Liver (tissue), 9 donors: ENCODE measurements around the gene ARHGAP28. TPM values are rescaled to one million over a fixed set of nuclear protein-coding genes. Genes with fewer than 3 reads are reported as not detected.

Experiments used
- DNase-seq: peaks from one replicate; pipeline ENCODE4 v3.0.0-alpha.2; 2017; ENCODE audit warnings: low spot score
- H3K27ac ChIP-seq, 2 donors: one replicate each; pipeline ENCODE4 v1.7.0; 2013; ENCODE audit warnings: inconsistent platforms in 2 of 2, low read length in 2 of 2, control low read depth in 1 of 2, low read depth in 1 of 2, mild to moderate bottlenecking in 1 of 2
- H3K27me3 ChIP-seq, 4 donors: one replicate each; pipeline versions ENCODE4 v1.6.1 to v1.7.0; 2013; ENCODE audit warnings: low read length in 3 of 4, inconsistent platforms in 1 of 4, mild to moderate bottlenecking in 1 of 4, moderate library complexity in 1 of 4; ENCODE audit not compliant: control insufficient read depth in 4 of 4, insufficient read depth in 4 of 4
- H3K36me3 ChIP-seq, 4 donors: one replicate each; pipeline versions ENCODE4 v1.6.1 to v1.7.0; 2013; ENCODE audit warnings: low read length in 3 of 4, mild to moderate bottlenecking in 3 of 4, low read depth in 1 of 4, moderate library complexity in 1 of 4; ENCODE audit not compliant: control insufficient read depth in 4 of 4, insufficient read depth in 3 of 4
- H3K4me1 ChIP-seq, 4 donors: one replicate each; pipeline versions ENCODE4 v1.6.1 to v1.7.0; 2013; ENCODE audit warnings: low read length in 3 of 4, mild to moderate bottlenecking in 3 of 4, moderate library complexity in 1 of 4; ENCODE audit not compliant: control insufficient read depth in 4 of 4, insufficient read depth in 4 of 4
- H3K4me3 ChIP-seq, 3 donors: one replicate each; pipeline versions ENCODE4 v1.6.1 to v1.7.0; 2013; ENCODE audit warnings: low read length in 3 of 3, control low read depth in 1 of 3, low read depth in 1 of 3, mild to moderate bottlenecking in 1 of 3
- H3K9ac ChIP-seq, 2 donors: one replicate each; pipeline ENCODE4 v1.7.0; 2013; ENCODE audit warnings: low read length in 2 of 2, mild to moderate bottlenecking in 2 of 2, moderate library complexity in 2 of 2, control low read depth in 1 of 2, low read depth in 1 of 2
- H3K9me3 ChIP-seq, 4 donors: one replicate each; pipeline versions ENCODE4 v1.6.1 to v1.7.0; 2013; ENCODE audit warnings: low read length in 3 of 4; ENCODE audit not compliant: control insufficient read depth in 4 of 4
- EGR1 ChIP-seq, 2 donors: IDR thresholded peaks; 2 replicates each; pipeline ENCODE4 v1.6.1; 2016 to 2018; ENCODE audit warnings: antibody characterized with exemption in 2 of 2, low read depth in 2 of 2
- FOXA1 ChIP-seq: IDR thresholded peaks from 2 replicates; pipeline ENCODE4 v1.6.1; 2016; ENCODE audit warnings: antibody characterized with exemption
- FOXA2 ChIP-seq: IDR thresholded peaks from 2 replicates; pipeline ENCODE4 v1.6.1; 2016; ENCODE audit warnings: antibody characterized with exemption
- GABPA ChIP-seq, 2 donors: IDR thresholded peaks in 1 of 2; conservative IDR thresholded peaks in 1 of 2; 2 replicates each; pipeline ENCODE4 v1.6.1; 2016; ENCODE audit warnings: antibody characterized with exemption in 2 of 2, mild to moderate bottlenecking in 1 of 2, moderate library complexity in 1 of 2
- HNF4A ChIP-seq, 2 donors: conservative IDR thresholded peaks; 2 replicates each; pipeline ENCODE4 v1.6.1; 2016; ENCODE audit warnings: antibody characterized with exemption in 2 of 2, mild to moderate bottlenecking in 2 of 2
- HNF4G ChIP-seq: IDR thresholded peaks from 2 replicates; pipeline ENCODE4 v1.6.1; 2016; ENCODE audit warnings: antibody characterized with exemption
- JUND ChIP-seq, 2 donors: IDR thresholded peaks; 2 replicates each; pipeline ENCODE4 v1.6.1; 2016; ENCODE audit warnings: antibody characterized with exemption in 2 of 2
- NR2F2 ChIP-seq: IDR thresholded peaks from 2 replicates; pipeline ENCODE4 v1.6.1; 2016; ENCODE audit warnings: antibody characterized with exemption
- RAD21 ChIP-seq, 2 donors: IDR thresholded peaks; 2 replicates each; pipeline ENCODE4 v1.6.1; 2016; ENCODE audit warnings: antibody characterized with exemption in 2 of 2, mild to moderate bottlenecking in 2 of 2
- RXRA ChIP-seq, 2 donors: IDR thresholded peaks; 2 replicates each; pipeline ENCODE4 v1.6.1; 2017 to 2018; ENCODE audit warnings: antibody characterized with exemption in 2 of 2, mild to moderate bottlenecking in 1 of 2
- SP1 ChIP-seq: IDR thresholded peaks from 2 replicates; pipeline ENCODE4 v1.6.1; 2018; ENCODE audit warnings: antibody characterized with exemption, mild to moderate bottlenecking
- TAF1 ChIP-seq: conservative IDR thresholded peaks from 2 replicates; pipeline ENCODE4 v1.6.1; 2016; ENCODE audit warnings: antibody characterized with exemption, mild to moderate bottlenecking
- YY1 ChIP-seq: IDR thresholded peaks from 2 replicates; pipeline ENCODE4 v1.6.1; 2016; ENCODE audit warnings: antibody characterized with exemption, mild to moderate bottlenecking
- WGBS: extraction: QIAGEN DNeasy Blood & Tissue Kit; methylation state at CpG from one replicate; pipeline ENCODE4 v1.1.7; 2013; 5-methylcytosine and 5-hydroxymethylcytosine counted together
- polyA plus RNA-seq, 2 donors: library from polyadenylated mRNA; stranded (reverse) in 1 of 2; unstranded in 1 of 2; fragments of 200-250 nt in 1 of 2; fragments of >200 nt in 1 of 2; fragmentation: Nextera tagmentation in 1 of 2; extraction: Ambion mirVana in 1 of 2; gene quantifications; one replicate each; pipeline versions ENCODE4 v1.2.1 to v1.2.3, GENCODE V29; 2013 to 2015
- total RNA-seq, 2 donors: library from RNA; depleted of rRNA; stranded (reverse); fragments of >200 nt; gene quantifications; one replicate each; pipeline ENCODE4 v1.2.3, GENCODE V29; 2014
- TF ChIP-seq, protein P1 (sequence below): IDR thresholded peaks from 2 replicates; pipeline ENCODE4 v1.6.1; 2016; ENCODE audit warnings: antibody characterized with exemption
- TF ChIP-seq, protein P2 (sequence below): fragments of 150-350 bp; IDR thresholded peaks from 2 replicates; pipeline ENCODE4 v1.5.1; 2017; ENCODE audit warnings: improper control_type of control experiment, low read depth, low read length; ENCODE audit not compliant: missing input control
- TF ChIP-seq, protein P3 (sequence below): IDR thresholded peaks from 2 replicates; pipeline ENCODE4 v1.6.1; 2016; ENCODE audit warnings: antibody characterized with exemption
- TF ChIP-seq, protein P4 (sequence below): IDR thresholded peaks from 2 replicates; pipeline ENCODE4 v1.6.1; 2016; ENCODE audit warnings: antibody characterized with exemption, mild to moderate bottlenecking
- donor health status: healthy.
- donor health status: healthy.
- donor health status: healthy.
- donor health status: healthy.
- donor health status: healthy.

ARHGAP28 gene
- total and polyA plus RNA-seq, 4 donors, result 0.14 to 2.1 (median 0.69) TPM

DNA sequence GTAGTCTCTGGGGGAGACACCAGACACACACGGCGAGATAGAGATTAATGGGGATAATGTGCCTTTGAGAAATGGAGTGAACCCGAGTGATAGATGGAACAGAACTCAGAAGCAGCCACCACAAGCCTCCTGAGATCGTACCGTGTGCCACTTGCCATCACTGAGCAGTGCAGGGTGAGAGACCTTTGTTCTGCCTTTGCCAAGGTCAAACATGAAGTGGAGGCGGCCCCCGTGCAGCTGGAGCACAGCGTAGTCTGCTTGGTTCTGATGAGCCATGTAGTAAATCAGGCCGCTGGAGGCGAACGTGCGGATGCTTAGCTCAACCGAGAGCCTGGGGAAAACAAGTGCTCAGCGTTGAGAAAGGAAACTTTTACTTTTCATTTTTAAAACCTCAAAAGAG is 221.1 kb downstream of the ARHGAP28 start (continued):
- TF ChIP-seq, protein P1, sequence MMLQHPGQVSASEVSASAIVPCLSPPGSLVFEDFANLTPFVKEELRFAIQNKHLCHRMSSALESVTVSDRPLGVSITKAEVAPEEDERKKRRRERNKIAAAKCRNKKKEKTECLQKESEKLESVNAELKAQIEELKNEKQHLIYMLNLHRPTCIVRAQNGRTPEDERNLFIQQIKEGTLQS, result no peak
- TF ChIP-seq FOXA2 (no peak), NR2F2 (no peak), HNF4G (no peak), SP1 (no peak)

GRCh38 chr18:6951336-6952090 is 222.0 kb downstream of the ARHGAP28 start:
- Histone ChIP-seq H3K9ac (no peak overlapping the region), H3K27me3 (peaks cover 0 to 2% (median 0%) of the 10 kb centered on the region in 4 donors), H3K4me1 (no peaks in the 10 kb centered on the region), H3K36me3 (no peaks in the 10 kb centered on the region), H3K4me3 (no peak overlapping the region), H3K9me3 (peaks cover 0 to 2% (median 0%) of the 10 kb centered on the region in 4 donors), H3K27ac (no peak overlapping the region)
- 73% methylated on average over 17 of the region's 17 CpGs for whole genome bisulfite sequencing
- no peak for DNase-seq
- no peak for TF ChIP-seq TAF1
- no peak for TF ChIP-seq FOXA2
- no peak for TF ChIP-seq JUND (IDR thresholded peaks at IDR 0.05)
- TF ChIP-seq NR2F2, result no peak
- no peak for TF ChIP-seq RAD21 (IDR thresholded peaks at IDR 0.05)
- no peak for TF ChIP-seq RXRA (IDR thresholded peaks at IDR 0.05)
- no peak for TF ChIP-seq YY1
- no peak for TF ChIP-seq EGR1 (IDR thresholded peaks at IDR 0.05; ENCODE audit: low read depth in 2 of 2)
- TF ChIP-seq, protein P2, sequence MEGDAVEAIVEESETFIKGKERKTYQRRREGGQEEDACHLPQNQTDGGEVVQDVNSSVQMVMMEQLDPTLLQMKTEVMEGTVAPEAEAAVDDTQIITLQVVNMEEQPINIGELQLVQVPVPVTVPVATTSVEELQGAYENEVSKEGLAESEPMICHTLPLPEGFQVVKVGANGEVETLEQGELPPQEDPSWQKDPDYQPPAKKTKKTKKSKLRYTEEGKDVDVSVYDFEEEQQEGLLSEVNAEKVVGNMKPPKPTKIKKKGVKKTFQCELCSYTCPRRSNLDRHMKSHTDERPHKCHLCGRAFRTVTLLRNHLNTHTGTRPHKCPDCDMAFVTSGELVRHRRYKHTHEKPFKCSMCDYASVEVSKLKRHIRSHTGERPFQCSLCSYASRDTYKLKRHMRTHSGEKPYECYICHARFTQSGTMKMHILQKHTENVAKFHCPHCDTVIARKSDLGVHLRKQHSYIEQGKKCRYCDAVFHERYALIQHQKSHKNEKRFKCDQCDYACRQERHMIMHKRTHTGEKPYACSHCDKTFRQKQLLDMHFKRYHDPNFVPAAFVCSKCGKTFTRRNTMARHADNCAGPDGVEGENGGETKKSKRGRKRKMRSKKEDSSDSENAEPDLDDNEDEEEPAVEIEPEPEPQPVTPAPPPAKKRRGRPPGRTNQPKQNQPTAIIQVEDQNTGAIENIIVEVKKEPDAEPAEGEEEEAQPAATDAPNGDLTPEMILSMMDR, result no peak
- TF ChIP-seq HNF4G, result no peak
- TF ChIP-seq, protein P3, sequence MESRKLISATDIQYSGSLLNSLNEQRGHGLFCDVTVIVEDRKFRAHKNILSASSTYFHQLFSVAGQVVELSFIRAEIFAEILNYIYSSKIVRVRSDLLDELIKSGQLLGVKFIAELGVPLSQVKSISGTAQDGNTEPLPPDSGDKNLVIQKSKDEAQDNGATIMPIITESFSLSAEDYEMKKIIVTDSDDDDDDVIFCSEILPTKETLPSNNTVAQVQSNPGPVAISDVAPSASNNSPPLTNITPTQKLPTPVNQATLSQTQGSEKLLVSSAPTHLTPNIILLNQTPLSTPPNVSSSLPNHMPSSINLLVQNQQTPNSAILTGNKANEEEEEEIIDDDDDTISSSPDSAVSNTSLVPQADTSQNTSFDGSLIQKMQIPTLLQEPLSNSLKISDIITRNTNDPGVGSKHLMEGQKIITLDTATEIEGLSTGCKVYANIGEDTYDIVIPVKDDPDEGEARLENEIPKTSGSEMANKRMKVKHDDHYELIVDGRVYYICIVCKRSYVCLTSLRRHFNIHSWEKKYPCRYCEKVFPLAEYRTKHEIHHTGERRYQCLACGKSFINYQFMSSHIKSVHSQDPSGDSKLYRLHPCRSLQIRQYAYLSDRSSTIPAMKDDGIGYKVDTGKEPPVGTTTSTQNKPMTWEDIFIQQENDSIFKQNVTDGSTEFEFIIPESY, result no peak
- no peak for TF ChIP-seq SP1
- TF ChIP-seq FOXA1, result no peak
- no peak for TF ChIP-seq HNF4A (conservative IDR thresholded peaks at IDR 0.05)
- TF ChIP-seq, protein P4, sequence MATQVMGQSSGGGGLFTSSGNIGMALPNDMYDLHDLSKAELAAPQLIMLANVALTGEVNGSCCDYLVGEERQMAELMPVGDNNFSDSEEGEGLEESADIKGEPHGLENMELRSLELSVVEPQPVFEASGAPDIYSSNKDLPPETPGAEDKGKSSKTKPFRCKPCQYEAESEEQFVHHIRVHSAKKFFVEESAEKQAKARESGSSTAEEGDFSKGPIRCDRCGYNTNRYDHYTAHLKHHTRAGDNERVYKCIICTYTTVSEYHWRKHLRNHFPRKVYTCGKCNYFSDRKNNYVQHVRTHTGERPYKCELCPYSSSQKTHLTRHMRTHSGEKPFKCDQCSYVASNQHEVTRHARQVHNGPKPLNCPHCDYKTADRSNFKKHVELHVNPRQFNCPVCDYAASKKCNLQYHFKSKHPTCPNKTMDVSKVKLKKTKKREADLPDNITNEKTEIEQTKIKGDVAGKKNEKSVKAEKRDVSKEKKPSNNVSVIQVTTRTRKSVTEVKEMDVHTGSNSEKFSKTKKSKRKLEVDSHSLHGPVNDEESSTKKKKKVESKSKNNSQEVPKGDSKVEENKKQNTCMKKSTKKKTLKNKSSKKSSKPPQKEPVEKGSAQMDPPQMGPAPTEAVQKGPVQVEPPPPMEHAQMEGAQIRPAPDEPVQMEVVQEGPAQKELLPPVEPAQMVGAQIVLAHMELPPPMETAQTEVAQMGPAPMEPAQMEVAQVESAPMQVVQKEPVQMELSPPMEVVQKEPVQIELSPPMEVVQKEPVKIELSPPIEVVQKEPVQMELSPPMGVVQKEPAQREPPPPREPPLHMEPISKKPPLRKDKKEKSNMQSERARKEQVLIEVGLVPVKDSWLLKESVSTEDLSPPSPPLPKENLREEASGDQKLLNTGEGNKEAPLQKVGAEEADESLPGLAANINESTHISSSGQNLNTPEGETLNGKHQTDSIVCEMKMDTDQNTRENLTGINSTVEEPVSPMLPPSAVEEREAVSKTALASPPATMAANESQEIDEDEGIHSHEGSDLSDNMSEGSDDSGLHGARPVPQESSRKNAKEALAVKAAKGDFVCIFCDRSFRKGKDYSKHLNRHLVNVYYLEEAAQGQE, result no peak
- TF ChIP-seq GABPA (IDR thresholded peaks at IDR 0.05 in 1 of 2, conservative IDR thresholded peaks at IDR 0.05 in 1 of 2), result no peak
- TF ChIP-seq, protein P1, result no peak
